Bronchial epithelial cell (primary cell): ENCODE results near the gene ADARB2. TPM values are rescaled to one million over a fixed set of nuclear protein-coding genes. Genes with fewer than 3 reads are reported as not detected.
"Not testable (repeated sequence)": the region's sequence is repeated elsewhere in the genome, so short reads cannot be mapped to it uniquely, and the experiment has no call there.

Experiments
- DNase-seq: peaks from one replicate; pipeline ENCODE4 v3.0.0-alpha.2; 2010; ENCODE audit warnings: low read depth
- FAIRE-seq: peaks from 2 replicates; lab custom pipeline; 2011; peaks lifted over from hg19 to GRCh38; lab: Jason Lieb, UNC
- H3K27me3 ChIP-seq: 2 replicates; pipeline ENCODE4 v1.5.1; 2011; ENCODE audit warnings: low read length; ENCODE audit not compliant: control insufficient read depth, insufficient read depth
- H3K36me3 ChIP-seq: 2 replicates; pipeline ENCODE4 v1.5.1; 2011; ENCODE audit warnings: low read length; ENCODE audit not compliant: control insufficient read depth, insufficient read depth
- H3K4me3 ChIP-seq: 2 replicates; pipeline ENCODE4 v1.5.1; 2011; ENCODE audit warnings: mild to moderate bottlenecking, low read depth, low read length, control low read depth
- CTCF ChIP-seq: IDR thresholded peaks from 2 replicates; pipeline ENCODE4 v1.5.1; 2011; ENCODE audit warnings: mild to moderate bottlenecking, moderate library complexity, low read length, control low read depth, inconsistent platforms; ENCODE audit not compliant: insufficient read depth, severe bottlenecking
- total RNA-seq: library from RNA; depleted of rRNA; stranded (reverse); fragments of >200 nt; gene quantifications from 2 replicates; pipeline ENCODE4 v1.2.1, GENCODE V29; 2014

The ADARB2 gene
- total RNA-seq, 1 donor from 2014 or later, result not detected

- FAIRE-seq (no peak), DNase-seq (no peak)
- TF ChIP-seq CTCF, result no peak
Observed at GRCh38 chr10:1359626-1359955, 377.7 kb downstream of the ADARB2 start.

GRCh38 chr10:1358860-1359625 lies 378.3 kb downstream of the ADARB2 start:
- H3K4me3 ChIP-seq, result no peak overlapping the region
- no peaks in the 10 kb centered on the region for H3K36me3 ChIP-seq
- no peaks in the 10 kb centered on the region for H3K27me3 ChIP-seq
- DNase-seq, result no peak
- no peak for FAIRE-seq
- TF ChIP-seq CTCF, result no peak

More at GRCh38 chr10:1359626-1359955, 377.7 kb downstream of the ADARB2 start:
- Histone ChIP-seq H3K36me3 (no peaks in the 10 kb centered on the region), H3K4me3 (no peak overlapping the region), H3K27me3 (no peaks in the 10 kb centered on the region)

- no peak overlapping the region for H3K4me3 ChIP-seq
- DNase-seq (no peak), FAIRE-seq (peak; percentile 18)
- H3K36me3 ChIP-seq, result no peaks in the 10 kb centered on the region
- H3K27me3 ChIP-seq, result no peaks in the 10 kb centered on the region
- no peak for TF ChIP-seq CTCF
Observed at GRCh38 chr10:1358147-1358546, 379.2 kb downstream of the ADARB2 start.

- no peak for TF ChIP-seq CTCF
- no peaks in the 10 kb centered on the region for H3K27me3 ChIP-seq
- DNase-seq, result no peak
- FAIRE-seq, result peak; percentile 7
- H3K36me3 ChIP-seq, result no peaks in the 10 kb centered on the region
- no peak overlapping the region for H3K4me3 ChIP-seq
Observed at GRCh38 chr10:1356349-1356748, 381.0 kb downstream of the ADARB2 start.

GRCh38 chr10:1354809-1355710 lies 382.3 kb downstream of the ADARB2 start:
- Histone ChIP-seq H3K27me3 (no peaks in the 10 kb centered on the region), H3K4me3 (no peak overlapping the region), H3K36me3 (no peaks in the 10 kb centered on the region)
- no peak for TF ChIP-seq CTCF
- FAIRE-seq, result no peak
- no peak for DNase-seq

- FAIRE-seq, DNase-seq, H3K27me3 ChIP-seq, H3K4me3 ChIP-seq, H3K36me3 ChIP-seq: not testable (repeated sequence)
Observed at GRCh38 chr10:1352296-1352695, 385.0 kb downstream of the ADARB2 start.
